Measurements from ENCODE around the gene SYT5. TPM values are rescaled to one million over a fixed set of nuclear protein-coding genes. Genes with fewer than 3 reads are reported as not detected.

Gene SYT5
- total and polyA plus RNA-seq, 2 of the 13 experiments (the other 11 are each of a cell fraction or from before 2014, with no cell fraction given) = not detected

- TF ChIP-seq MAZ (IDR thresholded peaks at IDR 0.05; ENCODE audit: borderline replicate concordance, low read depth, low read length) (peak; percentile 76; the same call in 1 of the 2 replicates), MAZ (CRISPR knock-in tag; IDR thresholded peaks at IDR 0.05; ENCODE audit: low read depth) (peak; percentile 80), ZNF782 (CRISPR knock-in tag; IDR thresholded peaks at IDR 0.05; ENCODE audit: borderline replicate concordance) (no peak), SOX5 (CRISPR knock-in tag; IDR thresholded peaks at IDR 0.05; ENCODE audit: borderline replicate concordance) (no peak), CBX5 (CRISPR knock-in tag; IDR thresholded peaks at IDR 0.05; ENCODE audit: borderline replicate concordance) (peak; percentile 40; the same call in 1 of the 2 replicates), ZNF264 (CRISPR knock-in tag; IDR thresholded peaks at IDR 0.05) (no peak), ZNF792 (CRISPR knock-in tag; IDR thresholded peaks at IDR 0.05) (no peak), IKZF5 (CRISPR knock-in tag; IDR thresholded peaks at IDR 0.05) (0 out of 2 replicates have a peak, but pooled peaks have one; percentile 28), SKIL (CRISPR knock-in tag; IDR thresholded peaks at IDR 0.05; ENCODE audit: borderline replicate concordance) (no peak), ZNF878 (CRISPR knock-in tag; IDR thresholded peaks at IDR 0.05) (no peak), ZNF292 (CRISPR knock-in tag; IDR thresholded peaks at IDR 0.05; ENCODE audit: borderline replicate concordance, low read depth) (no peak), KDM6A (CRISPR knock-in tag; IDR thresholded peaks at IDR 0.05; ENCODE audit: low read depth) (no peak), DMAP1 (CRISPR knock-in tag; IDR thresholded peaks at IDR 0.05) (no peak), ZFP82 (CRISPR knock-in tag; IDR thresholded peaks at IDR 0.05; ENCODE audit: borderline replicate concordance) (no peak), ZNF687 (CRISPR knock-in tag; IDR thresholded peaks at IDR 0.05) (peak; percentile 7; the same call in 1 of the 2 replicates), RFX5 (IDR thresholded peaks at IDR 0.05; ENCODE audit: low read depth, low read length) (peak; percentile 63; the same call in 1 of the 2 replicates), MIER3 (CRISPR knock-in tag; IDR thresholded peaks at IDR 0.05; ENCODE audit: borderline replicate concordance) (no peak)
These were observed 13.4 kb downstream of the SYT5 start, which contains the start of gene DNAAF3 (continued) for GRCh38 chr19:55166530-55167268.
